Upper lobe of right lung (tissue), 1 donor: Measurements from ENCODE around the gene GPR148. TPM values are rescaled to one million over a fixed set of nuclear protein-coding genes. Genes with fewer than 3 reads are reported as not detected.

Source experiments
- ATAC-seq: fragments of 200-7000 bp; cut with Tn5 transposase; one replicate; pipeline ENCODE4 v1.9.1; 2020; ENCODE audit warnings: mild to moderate bottlenecking, moderate library complexity
- DNase-seq: peaks from one replicate; pipeline ENCODE4 v3.0.0-alpha.2; 2020
- H3K27ac ChIP-seq: fragments of 200-600 bp; one replicate; pipeline ENCODE4 v1.8.0; 2022
- H3K27me3 ChIP-seq: fragments of 200-600 bp; one replicate; pipeline ENCODE4 v1.8.0; 2022; ENCODE audit warnings: mild to moderate bottlenecking
- H3K36me3 ChIP-seq: fragments of 200-600 bp; one replicate; pipeline ENCODE4 v1.8.0; 2022
- H3K4me1 ChIP-seq: fragments of 200-600 bp; one replicate; pipeline ENCODE4 v1.8.0; 2022
- H3K4me3 ChIP-seq: fragments of 200-600 bp; one replicate; pipeline ENCODE4 v1.8.0; 2022; ENCODE audit warnings: mild to moderate bottlenecking
- H3K9me3 ChIP-seq: fragments of 200-600 bp; one replicate; pipeline ENCODE4 v1.8.0; 2022
- intact Hi-C: fragments of 100-400 bp; cut with DNase I; formaldehyde crosslinking; loops from one replicate; pipeline ENCODE4 v1.11.0; 2022
- total RNA-seq: library from RNA; stranded (reverse); fragmentation: NEBNext Ultra II Directional; extraction: Animal tissue kit (Norgen Biotek cat#: 25700); gene quantifications from one replicate; pipeline ENCODE4 v1.2.1, GENCODE V29; 2021
- TF ChIP-seq, protein P1 (sequence below): fragments of 200-600 bp; IDR thresholded peaks from one replicate; pipeline ENCODE4 v1.8.0; 2022; ENCODE audit warnings: antibody characterized with exemption
- donor health status: DM: no; HTN: yes; CAD: no; lungs with severe emphysema.

Gene GPR148
- total RNA-seq, 1 donor from 2014 or later, result not detected

DNA sequence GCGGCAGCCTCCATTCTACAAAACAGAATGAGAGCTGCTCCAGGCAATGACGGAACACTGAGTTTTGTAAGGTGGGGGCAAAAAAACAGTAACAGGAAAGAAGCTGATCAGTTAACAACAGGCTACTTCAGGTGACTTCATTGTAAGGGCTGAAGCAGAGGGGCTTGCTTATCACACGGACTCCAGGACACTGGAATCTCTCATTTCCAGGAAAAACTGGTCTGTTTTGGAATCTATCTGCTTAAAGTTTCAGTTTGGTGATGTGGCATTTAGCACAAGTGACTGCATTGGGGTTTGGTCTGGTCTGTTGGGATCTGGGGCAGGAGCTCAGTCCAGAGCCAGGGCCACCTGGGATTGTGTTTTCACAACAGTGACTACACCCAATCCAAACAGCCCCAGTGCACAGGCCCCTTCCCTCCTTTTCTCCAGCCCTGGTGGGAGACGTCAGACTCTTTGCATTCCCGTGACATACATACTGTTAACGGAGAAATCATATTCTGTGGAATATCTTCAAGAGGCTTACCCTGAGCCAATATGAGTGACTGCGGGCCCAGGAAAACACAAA, 40.6 kb downstream of the GPR148 start:
- ATAC-seq (no peak), DNase-seq (no peak)
- H3K27ac ChIP-seq, result no peak overlapping the region
- no peak overlapping the region for H3K4me3 ChIP-seq
- H3K4me1 ChIP-seq, result no peaks in the 10 kb centered on the region
- TF ChIP-seq, protein P1, sequence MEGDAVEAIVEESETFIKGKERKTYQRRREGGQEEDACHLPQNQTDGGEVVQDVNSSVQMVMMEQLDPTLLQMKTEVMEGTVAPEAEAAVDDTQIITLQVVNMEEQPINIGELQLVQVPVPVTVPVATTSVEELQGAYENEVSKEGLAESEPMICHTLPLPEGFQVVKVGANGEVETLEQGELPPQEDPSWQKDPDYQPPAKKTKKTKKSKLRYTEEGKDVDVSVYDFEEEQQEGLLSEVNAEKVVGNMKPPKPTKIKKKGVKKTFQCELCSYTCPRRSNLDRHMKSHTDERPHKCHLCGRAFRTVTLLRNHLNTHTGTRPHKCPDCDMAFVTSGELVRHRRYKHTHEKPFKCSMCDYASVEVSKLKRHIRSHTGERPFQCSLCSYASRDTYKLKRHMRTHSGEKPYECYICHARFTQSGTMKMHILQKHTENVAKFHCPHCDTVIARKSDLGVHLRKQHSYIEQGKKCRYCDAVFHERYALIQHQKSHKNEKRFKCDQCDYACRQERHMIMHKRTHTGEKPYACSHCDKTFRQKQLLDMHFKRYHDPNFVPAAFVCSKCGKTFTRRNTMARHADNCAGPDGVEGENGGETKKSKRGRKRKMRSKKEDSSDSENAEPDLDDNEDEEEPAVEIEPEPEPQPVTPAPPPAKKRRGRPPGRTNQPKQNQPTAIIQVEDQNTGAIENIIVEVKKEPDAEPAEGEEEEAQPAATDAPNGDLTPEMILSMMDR, result no peak
- intact Hi-C loops, result no loop called here
- no peaks in the 10 kb centered on the region for H3K9me3 ChIP-seq
- H3K27me3 ChIP-seq, result no peaks in the 10 kb centered on the region
- no peaks in the 10 kb centered on the region for H3K36me3 ChIP-seq

DNA sequence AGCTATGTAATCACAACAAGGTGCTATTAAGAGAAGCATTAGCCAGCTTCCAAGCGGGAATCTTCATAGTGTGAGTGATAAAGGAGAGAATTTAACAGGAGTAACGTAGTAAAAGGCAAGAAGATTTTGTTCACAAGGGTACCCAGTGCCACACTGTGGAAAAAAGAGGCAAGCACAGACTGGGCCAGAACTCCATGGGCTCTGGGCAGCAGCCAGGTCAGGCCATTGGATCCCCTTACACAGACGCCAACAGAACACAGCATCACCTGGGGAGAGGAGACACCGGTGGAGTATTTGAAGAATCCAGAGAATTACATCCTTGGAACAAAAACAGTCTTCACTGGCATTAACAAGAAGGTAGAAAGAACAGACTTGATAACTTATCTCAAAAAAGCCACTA, 47.7 kb downstream of the GPR148 start:
- H3K27ac ChIP-seq, result no peak overlapping the region
- no peaks in the 10 kb centered on the region for H3K27me3 ChIP-seq
- no peak overlapping the region for H3K4me3 ChIP-seq
- H3K4me1 ChIP-seq, result no peaks in the 10 kb centered on the region
- TF ChIP-seq, protein P1, result no peak
- ATAC-seq, result no peak
- intact Hi-C loops, result no loop called here
- DNase-seq, result no peak
- H3K9me3 ChIP-seq, result no peaks in the 10 kb centered on the region
- no peaks in the 10 kb centered on the region for H3K36me3 ChIP-seq

DNA sequence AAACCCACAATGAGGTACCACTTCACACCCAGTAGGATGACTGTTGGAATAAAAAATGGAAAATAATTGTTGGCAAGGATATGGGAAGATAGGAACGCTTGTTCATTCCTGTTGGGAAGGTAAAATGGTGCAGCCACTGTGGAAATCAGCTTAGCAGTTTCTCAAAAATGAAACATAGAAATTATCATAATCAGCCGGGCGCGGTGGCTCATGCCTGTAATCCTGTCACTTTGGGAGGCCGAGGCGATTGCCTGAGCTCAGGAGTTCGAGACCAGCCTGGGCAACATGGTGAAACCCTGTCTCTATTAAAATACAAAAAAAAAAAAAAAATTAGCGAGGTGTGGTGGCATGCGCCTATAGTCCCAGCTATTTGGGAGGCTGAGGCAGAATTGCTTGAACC, 49.9 kb downstream of the GPR148 start:
- H3K27me3 ChIP-seq, result no peaks in the 10 kb centered on the region
- no peak overlapping the region for H3K27ac ChIP-seq
- TF ChIP-seq, protein P1, result no peak
- no peaks in the 10 kb centered on the region for H3K36me3 ChIP-seq
- H3K4me3 ChIP-seq, result no peak overlapping the region
- H3K9me3 ChIP-seq, result no peaks in the 10 kb centered on the region
- ATAC-seq (no peak), DNase-seq (no peak)
- intact Hi-C loops, result no loop called here
- no peaks in the 10 kb centered on the region for H3K4me1 ChIP-seq

Other genes with a start within 250 kb of the GPR148 start
- gene POTEI, start 219.7 kb upstream of the GPR148 start, total RNA-seq, result not detected
- gene CFC1B, start 207.8 kb upstream of the GPR148 start, total RNA-seq, result not detected
- gene CFC1, start 129.5 kb upstream of the GPR148 start, total RNA-seq, result 0.38 TPM
- gene POTEJ, start 117.6 kb upstream of the GPR148 start, total RNA-seq, result not detected
- not detected for gene AMER3, start 26.5 kb downstream of the GPR148 start, total RNA-seq
- gene ARHGEF4, start 107.8 kb downstream of the GPR148 start, total RNA-seq, result 11.1 TPM